Subcutaneous adipose tissue (tissue), 4 donors: ENCODE results near the gene AGPAT4. TPM values are rescaled to one million over a fixed set of nuclear protein-coding genes. Genes with fewer than 3 reads are reported as not detected.

Source experiments
- CTCF ChIP-seq: fragments of 450-650 bp; IDR thresholded peaks from one replicate; pipeline ENCODE4 v1.5.1; 2016; ENCODE audit warnings: low read depth, mild to moderate bottlenecking, control low read depth, antibody characterized with exemption, moderate library complexity
- total RNA-seq, 4 donors: library from RNA; depleted of rRNA; stranded (reverse); fragments of >200 nt; gene quantifications; one replicate each; pipeline ENCODE4 v1.1.0, GENCODE V29; 2016

AGPAT4 gene
- total RNA-seq, 4 donors from 2014 or later, result 5.1 to 18.5 (median 7.6) TPM

GRCh38 chr6:161292145-161292544 is 18.3 kb upstream of the AGPAT4 start:
- TF ChIP-seq CTCF, result no peak

- TF ChIP-seq CTCF, result no peak
Observed at GRCh38 chr6:161290751-161291150, 16.9 kb upstream of the AGPAT4 start.

GRCh38 chr6:161284653-161285052 is 10.8 kb upstream of the AGPAT4 start:
- no peak for TF ChIP-seq CTCF

GRCh38 chr6:161281092-161281491 is 7.2 kb upstream of the AGPAT4 start:
- TF ChIP-seq CTCF, result no peak

- no peak for TF ChIP-seq CTCF
Observed at GRCh38 chr6:161279677-161280415, 6.0 kb upstream of the AGPAT4 start.

- TF ChIP-seq CTCF, result no peak
Observed at GRCh38 chr6:161276605-161277155, 2.8 kb upstream of the AGPAT4 start.

- no peak for TF ChIP-seq CTCF
Observed at GRCh38 chr6:161274898-161275297, 1.0 kb upstream of the AGPAT4 start.
